Lung microvascular endothelial cell (primary cell): ENCODE data around the gene IFT74. TPM values are rescaled to one million over a fixed set of nuclear protein-coding genes. Genes with fewer than 3 reads are reported as not detected.

Experiments used
- DNase-seq, 2 donors: peaks; one replicate each; pipeline versions ENCODE4 v3.0.0 to v3.0.0-alpha.2; 2010; ENCODE audit warnings: low read depth in 2 of 2
- total RNA-seq: library from RNA; depleted of rRNA; stranded (reverse); fragments of >200 nt; gene quantifications from 2 replicates; pipeline ENCODE4 v1.2.1, GENCODE V29; 2014

Gene IFT74
- 4.4 and 4.8 TPM in 2 replicates for total RNA-seq

- DNase-seq: peak; percentile 98 to 99
These were observed at the start of gene IFT74 for GRCh38 chr9:26955921-26956859. TSS of gene IFT74 (plus strand) at chr9:26956412. CDS start at chr9:26961968, 5,556 bp downstream.

DNA sequence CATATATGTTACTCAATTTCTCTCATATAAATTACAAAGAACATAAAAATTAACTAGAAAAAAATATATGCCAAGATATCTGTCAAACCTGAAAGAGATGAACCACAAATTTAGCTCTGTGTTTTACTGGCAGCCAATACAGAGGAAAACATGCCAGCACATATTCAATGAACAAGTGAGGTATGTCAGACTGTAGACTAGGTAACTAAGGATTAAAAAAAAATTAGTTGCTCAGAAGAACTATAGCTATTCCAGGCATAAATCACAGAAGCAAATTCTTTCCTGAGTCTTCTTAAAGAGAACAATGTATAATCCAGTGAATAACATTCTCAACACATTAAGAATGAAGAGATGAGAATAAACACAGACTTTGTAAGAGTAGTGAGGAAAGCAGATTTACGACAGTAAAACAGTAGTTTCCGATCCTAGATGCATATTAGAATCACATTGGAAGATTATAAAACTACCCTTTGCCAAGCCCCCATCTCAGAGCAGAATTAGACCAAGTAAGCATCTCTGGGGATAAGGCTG, 43.0 kb upstream of the IFT74 start:
- DNase-seq: no peak

GRCh38 chr9:26919698-26920097, 36.5 kb upstream of the IFT74 start:
- no peak for DNase-seq

DNA sequence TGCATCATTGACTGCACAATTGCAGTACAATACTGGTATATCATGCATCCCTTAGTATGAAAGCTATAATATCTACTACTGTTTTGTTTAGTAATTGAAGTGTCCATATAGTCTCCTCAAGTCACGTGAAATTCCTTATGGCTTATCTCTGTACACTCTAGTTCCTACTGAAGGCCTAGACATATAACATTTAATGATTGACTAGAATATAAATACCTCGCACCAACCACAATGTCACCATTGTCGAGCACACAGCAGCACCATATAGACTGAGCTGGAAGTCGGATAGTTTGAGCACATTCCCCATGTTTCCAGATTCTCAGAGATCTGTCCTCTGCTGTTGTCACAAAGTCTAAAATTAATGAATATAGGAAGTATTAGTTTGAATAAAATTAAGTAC, 30.6 kb upstream of the IFT74 start:
- DNase-seq: no peak

GRCh38 chr9:26928902-26929495, 27.2 kb upstream of the IFT74 start:
- DNase-seq: no peak

DNA sequence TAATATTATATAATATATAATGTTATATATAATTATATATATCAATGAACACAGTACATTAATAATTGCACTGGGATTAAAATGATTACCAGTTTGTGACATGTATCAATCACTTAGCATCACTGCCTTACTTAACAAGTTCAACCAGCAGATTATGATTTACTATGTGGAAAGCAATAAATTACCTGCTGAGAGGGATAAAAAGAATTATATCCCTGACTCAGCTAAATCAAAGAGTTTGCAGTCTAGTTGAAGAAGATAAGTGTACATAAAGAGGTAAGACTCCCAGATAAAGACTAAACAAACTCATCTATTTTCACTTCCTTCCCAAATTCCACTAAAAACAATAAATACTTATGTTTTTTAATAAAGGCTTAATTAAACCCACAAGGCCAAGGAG, 20.4 kb upstream of the IFT74 start:
- DNase-seq: no peak

- DNase-seq: no peak
These were observed 18.3 kb upstream of the IFT74 start for GRCh38 chr9:26937816-26938371.

DNA sequence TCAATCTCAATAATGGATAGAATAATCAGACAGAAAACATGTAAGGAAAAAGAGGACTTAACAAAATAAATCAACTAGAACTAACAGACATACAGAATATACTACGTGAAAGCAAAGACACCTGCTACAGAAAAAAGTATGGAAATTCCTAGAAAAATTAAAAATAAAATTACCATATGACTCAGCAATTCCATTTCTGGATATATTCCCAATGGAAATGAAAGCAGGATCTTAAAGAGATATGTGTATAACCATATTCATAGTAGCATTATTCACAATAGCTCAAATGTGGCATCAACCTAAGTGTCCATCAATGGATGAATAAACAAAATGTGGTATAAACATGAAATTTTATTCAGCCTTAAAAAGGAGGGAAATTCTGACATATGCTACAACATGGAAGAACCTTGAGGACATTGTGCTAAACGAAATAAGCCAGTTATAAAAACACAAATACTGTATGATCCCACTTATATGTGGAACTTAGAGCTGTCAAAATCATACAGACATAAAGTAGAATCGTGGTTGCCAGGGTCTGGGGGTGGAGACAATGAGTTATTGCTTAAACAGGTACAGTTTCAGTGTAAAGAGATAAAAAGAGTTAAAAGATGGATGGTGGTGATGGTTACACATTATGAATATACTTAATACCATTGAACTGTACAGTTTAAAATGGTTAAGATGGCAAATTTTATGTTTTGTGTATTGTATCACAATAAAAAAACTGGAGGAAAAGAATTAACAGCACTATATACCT, 16.1 kb upstream of the IFT74 start:
- DNase-seq: no peak

DNA sequence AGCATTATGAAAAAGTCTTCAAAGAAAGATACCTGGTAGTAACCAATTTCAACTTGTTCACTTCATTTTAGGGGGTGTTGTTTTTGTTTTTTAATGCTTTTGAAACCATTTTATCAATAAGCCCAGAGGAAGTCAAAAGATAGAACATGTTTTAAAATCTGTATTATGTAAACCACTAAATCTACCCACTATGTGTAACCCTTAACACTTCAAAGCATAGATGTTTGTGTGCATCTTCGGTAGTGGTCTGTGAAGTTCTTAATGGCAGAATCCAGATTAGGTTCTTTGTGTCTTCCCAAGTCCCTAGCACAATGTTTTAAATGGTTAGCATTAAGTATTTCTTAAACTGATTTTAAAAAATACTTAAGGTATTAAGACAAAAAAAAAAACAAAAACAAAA, 15.4 kb upstream of the IFT74 start:
- DNase-seq: no peak

- peak in 1 of 2 donors; percentile 2 for DNase-seq
These were observed 10.6 kb upstream of the IFT74 start for GRCh38 chr9:26945591-26945990.

GRCh38 chr9:26946753-26947727, 9.2 kb upstream of the IFT74 start, which contains the start of gene PLAA:
TSS of gene PLAA (minus strand) at chr9:26947242. CDS start at chr9:26947045, 197 bp downstream.
- DNase-seq: peak; percentile 92 to 95

DNA sequence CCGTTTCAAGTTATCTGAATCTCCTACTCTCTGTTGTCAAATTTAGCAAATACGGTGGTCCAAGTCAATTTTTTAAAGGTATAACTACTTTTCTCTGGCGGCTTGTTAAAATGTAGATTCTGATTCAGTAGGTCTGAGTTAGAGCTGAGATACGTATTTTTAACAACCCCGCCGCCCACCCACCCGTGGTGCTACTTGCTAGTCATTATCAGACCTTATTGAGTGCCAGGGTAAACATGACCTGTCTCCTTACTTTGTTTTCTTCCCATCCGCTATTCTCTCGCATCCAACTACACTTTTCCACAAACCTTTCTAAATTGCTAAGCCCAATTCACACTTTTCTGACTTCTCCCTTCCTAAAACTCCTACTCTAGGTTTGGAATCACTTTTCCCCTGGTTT, 8.5 kb upstream of the IFT74 start:
- peak in 1 of 2 donors; percentile 13 for DNase-seq

DNA sequence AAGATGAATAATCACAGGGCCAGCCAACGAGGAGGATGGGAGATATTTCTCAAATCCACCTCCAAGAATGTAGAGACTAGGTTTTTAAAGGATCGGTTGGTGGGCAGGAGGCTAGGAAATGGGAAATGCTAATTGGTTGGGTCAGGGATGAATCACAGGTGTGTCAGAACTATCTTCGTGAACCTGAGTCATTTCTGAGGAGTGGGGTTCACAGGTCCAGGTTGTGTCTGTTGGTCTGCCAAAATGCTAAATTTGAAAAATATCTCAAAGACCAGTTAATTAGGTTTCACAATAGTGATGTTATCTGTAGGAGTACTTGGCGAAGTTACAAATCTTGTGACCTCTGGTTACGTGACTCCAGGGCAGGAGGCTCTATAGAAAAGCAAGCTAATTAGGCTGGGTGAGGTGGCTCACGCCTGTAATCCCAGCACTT, 6.6 kb upstream of the IFT74 start:
- no peak for DNase-seq

- DNase-seq: no peak
These were observed 5.7 kb upstream of the IFT74 start for GRCh38 chr9:26950521-26950920.

DNA sequence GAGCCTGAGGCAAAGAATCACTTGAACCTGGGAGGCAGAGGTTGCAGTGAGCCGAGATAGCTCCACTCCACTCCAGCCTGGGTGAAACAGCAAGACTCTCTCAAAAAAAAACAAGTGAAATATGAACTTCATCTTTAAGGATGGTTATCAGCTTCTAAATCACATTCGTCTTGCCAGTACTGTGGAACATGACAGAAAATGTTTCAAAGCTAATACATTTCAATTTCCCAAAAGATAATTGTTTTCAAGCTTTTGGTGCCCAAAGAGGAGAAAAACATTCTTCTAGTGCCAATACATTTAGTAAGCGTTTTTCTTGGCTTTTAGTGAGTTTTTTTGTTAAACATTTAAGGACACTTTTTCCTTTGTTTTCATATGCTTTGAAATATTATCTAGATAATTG, 4.4 kb upstream of the IFT74 start:
- DNase-seq: no peak

- DNase-seq: no peak
These were observed 2.1 kb upstream of the IFT74 start for GRCh38 chr9:26954050-26954508.

DNA sequence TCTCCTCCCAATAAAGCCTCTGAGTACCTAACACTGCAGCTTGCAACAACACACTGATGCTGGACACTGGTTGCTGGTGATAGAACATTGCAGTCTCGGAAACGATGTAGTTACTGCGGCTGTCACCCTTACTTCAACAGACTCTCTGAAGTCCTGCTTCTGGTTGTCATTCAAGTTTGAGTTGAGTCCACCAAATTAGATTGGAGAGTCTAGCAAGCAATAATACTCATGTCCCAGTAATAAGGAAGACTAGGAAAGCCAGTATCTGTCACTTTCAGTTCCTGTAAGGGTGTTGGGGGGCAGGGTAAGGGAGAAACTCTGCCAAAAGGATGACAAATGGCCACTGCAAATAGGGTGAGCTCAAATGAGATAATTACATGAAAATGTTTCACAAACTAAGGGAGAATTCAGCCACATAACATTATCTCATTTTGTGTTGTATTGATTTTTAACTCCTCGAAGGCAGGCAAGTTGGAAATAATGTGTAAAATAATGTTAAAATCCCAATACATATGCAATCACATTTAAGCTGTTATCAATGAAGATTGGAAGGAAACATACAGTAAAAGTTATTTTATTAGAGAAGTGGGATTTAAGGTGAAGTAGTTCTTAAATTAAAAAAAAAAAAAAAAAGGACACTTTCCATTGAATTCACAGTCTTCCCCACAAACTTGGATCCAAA, 849 bp upstream of the IFT74 start:
- DNase-seq: peak in 1 of 2 donors; percentile 28

DNA sequence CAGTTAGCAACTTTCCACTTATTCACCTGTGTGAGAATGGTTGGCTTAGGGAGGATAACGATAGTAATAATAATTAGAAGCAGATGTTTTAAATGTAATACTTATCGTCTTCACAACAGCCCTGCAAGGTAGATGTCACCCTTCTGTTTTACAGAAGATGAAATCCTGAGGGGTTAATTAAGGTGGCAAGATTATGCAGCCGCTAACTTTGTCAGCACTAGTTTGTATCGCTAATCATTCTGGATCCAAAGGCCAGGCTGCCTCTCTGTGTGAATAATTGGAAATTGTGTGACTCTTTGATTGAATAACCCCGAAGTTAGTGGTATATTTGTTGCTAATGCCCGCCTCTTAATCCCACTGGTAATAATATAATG, 635 bp downstream of the IFT74 start:
- no peak for DNase-seq

DNA sequence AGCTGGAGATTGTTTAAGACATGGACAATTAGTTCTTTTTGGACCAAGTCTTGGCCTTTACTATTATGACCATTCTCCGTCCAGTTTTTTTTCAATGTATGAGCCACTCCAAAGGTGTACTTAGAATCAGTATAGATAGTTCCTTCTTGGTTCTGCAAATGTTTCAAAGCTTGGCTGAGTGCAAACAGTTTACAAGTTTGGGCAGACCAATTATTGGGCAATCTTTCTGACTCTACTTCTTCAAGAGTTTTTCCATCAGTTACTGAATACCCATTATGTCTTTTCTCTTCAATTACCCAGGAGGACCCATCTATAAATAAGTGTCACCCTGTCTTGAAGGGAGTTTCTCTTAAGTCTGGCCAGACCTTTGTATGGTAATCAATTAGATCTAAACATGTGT, 15.5 kb downstream of the IFT74 start:
- DNase-seq: no peak

- DNase-seq: no peak
These were observed 17.8 kb downstream of the IFT74 start for GRCh38 chr9:26973989-26974388.
